Activated T-helper 1 cell treated with anti-CD3 and anti-CD28 coated beads, Interleukin-12 subunit alpha, Interleukin-12 subunit beta, Interleukin-2, Interleukin-4 antibody, amounts not matched to agents 30 ng/mL and 10 ng/mL and 1 ng/mL, durations not matched to agents 14 hours and 24 hours and 36 hours (primary cell): ENCODE results near the gene FAAH. TPM values are rescaled to one million over a fixed set of nuclear protein-coding genes. Genes with fewer than 3 reads are reported as not detected.

ENCODE experiments used
- DNase-seq: peaks from one replicate; pipeline ENCODE4 v3.0.0; 2021; ENCODE audit warnings: low spot score
- H3K27ac Mint-ChIP-seq: one replicate; pipeline ENCODE4 v1.8.0; 2021; ENCODE audit warnings: mild to moderate bottlenecking, mixed read lengths
- H3K27me3 Mint-ChIP-seq: one replicate; pipeline ENCODE4 v1.8.0; 2022; ENCODE audit warnings: mild to moderate bottlenecking, moderate library complexity, mixed read lengths; ENCODE audit not compliant: insufficient read depth
- H3K36me3 Mint-ChIP-seq: one replicate; pipeline ENCODE4 v1.8.0; 2021; ENCODE audit warnings: low read depth, mixed read lengths
- H3K4me1 Mint-ChIP-seq: one replicate; pipeline ENCODE4 v1.8.0; 2021; ENCODE audit warnings: low read depth, mixed read lengths
- H3K4me3 Mint-ChIP-seq: one replicate; pipeline ENCODE4 v1.8.0; 2021; ENCODE audit warnings: mild to moderate bottlenecking, moderate library complexity, mixed read lengths
- H3K9me3 Mint-ChIP-seq: one replicate; pipeline ENCODE4 v1.8.0; 2021; ENCODE audit warnings: mixed read lengths
- intact Hi-C: fragments of 100-400 bp; cut with micrococcal nuclease; formaldehyde crosslinking; loops from one replicate; pipeline ENCODE4 v1.15.1; 2024
- total RNA-seq: library from RNA; stranded (reverse); gene quantifications from 2 replicates; pipeline ENCODE4 v1.2.3, GENCODE V29; 2022

Gene FAAH
- total RNA-seq, 1 donor from 2014 or later, result 5.0 TPM

DNA sequence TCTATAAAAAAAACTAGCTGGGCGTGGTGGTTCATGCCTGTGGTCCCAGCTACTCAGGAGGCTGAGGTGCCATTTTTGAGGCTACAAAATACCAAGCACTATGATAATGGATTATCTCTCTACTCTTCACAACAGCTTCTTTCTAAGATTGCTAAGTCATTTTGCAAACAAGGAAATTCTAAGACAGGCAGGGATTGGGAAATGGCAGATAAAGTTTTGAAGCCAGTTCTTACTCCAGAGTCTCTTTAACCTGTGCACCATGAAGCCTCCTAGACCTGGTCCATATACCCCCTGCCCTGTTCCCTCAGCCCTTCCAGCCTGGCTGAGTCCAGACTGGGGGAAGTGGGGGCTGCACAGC lies 56.0 kb downstream of the FAAH start:
- H3K36me3 Mint-ChIP-seq, result peaks cover 2% of the 10 kb centered on the region
- peaks cover 62% of the 10 kb centered on the region for H3K27me3 Mint-ChIP-seq
- intact Hi-C loops, result no loop called here
- no peaks in the 10 kb centered on the region for H3K9me3 Mint-ChIP-seq
- H3K4me3 Mint-ChIP-seq, result no peak overlapping the region
- no peak for DNase-seq
- no peak overlapping the region for H3K27ac Mint-ChIP-seq
- peaks cover 5% of the 10 kb centered on the region for H3K4me1 Mint-ChIP-seq

DNA sequence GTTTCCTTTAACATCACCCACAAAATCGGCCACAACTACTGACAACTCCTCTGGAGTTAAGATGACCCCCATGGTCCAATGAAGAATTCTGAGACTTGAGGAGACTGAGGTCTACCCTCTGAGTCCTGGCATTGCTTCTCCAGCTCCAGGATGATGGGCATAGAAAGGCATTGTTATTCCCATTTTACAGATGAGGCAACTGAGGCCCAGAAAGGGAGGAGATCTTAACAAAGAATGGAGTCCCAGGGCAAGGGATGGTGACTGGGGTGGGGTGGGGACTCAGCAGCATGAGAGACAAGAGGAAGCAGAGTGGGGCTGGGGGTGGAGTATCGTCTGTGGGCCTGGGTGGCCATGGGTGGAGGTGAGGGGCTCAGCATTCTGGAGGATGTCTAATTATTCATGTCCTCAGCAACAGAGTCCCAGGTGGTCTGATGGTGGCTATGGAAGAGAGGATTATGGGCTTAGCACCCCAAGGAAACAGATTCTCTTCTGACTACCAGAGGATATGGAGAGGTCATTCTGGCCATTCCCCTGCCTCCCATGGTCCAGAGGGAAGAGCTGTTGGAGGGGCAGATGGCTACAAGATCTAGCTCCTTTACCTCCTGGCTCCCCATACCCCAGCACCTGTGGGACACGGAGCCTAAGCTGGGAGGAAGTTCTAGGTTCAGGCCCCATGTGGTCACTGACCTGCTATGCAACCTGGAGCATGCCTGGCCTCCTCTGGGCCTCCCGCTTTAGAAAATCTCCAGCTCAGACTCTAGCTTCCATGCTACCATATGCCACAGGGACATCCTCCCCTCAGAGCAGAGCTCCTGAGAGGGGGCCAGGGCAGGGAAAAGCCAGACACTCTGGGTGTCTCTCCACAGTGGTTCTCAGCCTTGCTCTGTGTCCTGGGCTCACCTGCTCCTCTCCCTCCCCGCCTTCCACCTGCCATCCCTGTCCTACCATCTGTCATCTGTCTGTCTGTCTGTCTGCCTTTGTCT lies 58.1 kb downstream of the FAAH start:
- Mint-ChIP-seq H3K4me3 (no peak overlapping the region), H3K27ac (no peak overlapping the region), H3K4me1 (no peaks in the 10 kb centered on the region), H3K36me3 (no peaks in the 10 kb centered on the region), H3K27me3 (peaks cover 45% of the 10 kb centered on the region), H3K9me3 (no peaks in the 10 kb centered on the region)
- DNase-seq, result no peak
- intact Hi-C loops, result no loop called here

DNA sequence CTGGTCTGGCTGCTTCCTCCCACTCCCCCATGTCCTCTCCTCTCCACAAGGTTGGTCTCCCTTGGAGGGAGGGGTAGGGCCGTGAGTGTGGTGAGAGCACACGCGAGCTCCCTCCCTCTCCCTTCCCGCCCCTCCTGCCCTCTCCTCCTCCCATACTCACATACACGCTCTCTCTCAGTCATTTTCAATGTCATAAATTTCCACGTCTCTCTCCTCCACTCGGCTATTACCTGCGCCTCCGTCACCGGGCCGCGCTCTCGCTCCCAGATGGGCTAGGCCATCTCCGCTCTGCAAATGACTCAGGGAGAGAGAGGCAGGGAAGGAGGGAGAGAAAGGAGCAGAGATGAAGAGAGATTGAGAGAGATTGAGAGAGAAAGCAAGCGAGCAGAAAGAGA lies 58.8 kb downstream of the FAAH start:
- H3K27ac Mint-ChIP-seq, result no peak overlapping the region
- H3K36me3 Mint-ChIP-seq, result no peaks in the 10 kb centered on the region
- intact Hi-C loops, result no loop called here
- no peak overlapping the region for H3K4me3 Mint-ChIP-seq
- no peaks in the 10 kb centered on the region for H3K9me3 Mint-ChIP-seq
- no peaks in the 10 kb centered on the region for H3K4me1 Mint-ChIP-seq
- no peak for DNase-seq
- H3K27me3 Mint-ChIP-seq, result peaks cover 39% of the 10 kb centered on the region

DNA sequence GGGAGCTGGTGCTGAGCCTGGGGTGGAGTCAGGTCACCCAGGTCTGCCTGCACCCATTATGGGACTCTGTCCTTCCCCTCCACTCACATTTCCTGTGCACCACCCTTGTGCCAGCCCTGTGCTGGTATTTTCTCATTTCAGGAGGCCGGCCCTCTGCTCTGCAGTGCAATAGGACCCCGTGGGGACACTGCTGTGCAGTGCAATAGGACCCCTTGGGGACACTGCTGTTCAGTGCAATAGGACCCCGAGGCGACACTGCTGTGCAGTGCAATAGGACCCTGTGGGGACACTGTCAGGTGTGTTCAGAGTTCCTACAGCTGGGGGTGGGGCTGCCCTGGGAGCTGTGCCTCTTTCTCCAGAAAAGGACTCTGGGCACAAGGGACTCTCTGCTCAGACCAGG lies 59.3 kb downstream of the FAAH start:
- Mint-ChIP-seq H3K4me3 (no peak overlapping the region), H3K4me1 (no peaks in the 10 kb centered on the region), H3K27me3 (peaks cover 36% of the 10 kb centered on the region), H3K36me3 (no peaks in the 10 kb centered on the region), H3K27ac (no peak overlapping the region), H3K9me3 (no peaks in the 10 kb centered on the region)
- no peak for DNase-seq
- intact Hi-C loops, result no loop called here

DNA sequence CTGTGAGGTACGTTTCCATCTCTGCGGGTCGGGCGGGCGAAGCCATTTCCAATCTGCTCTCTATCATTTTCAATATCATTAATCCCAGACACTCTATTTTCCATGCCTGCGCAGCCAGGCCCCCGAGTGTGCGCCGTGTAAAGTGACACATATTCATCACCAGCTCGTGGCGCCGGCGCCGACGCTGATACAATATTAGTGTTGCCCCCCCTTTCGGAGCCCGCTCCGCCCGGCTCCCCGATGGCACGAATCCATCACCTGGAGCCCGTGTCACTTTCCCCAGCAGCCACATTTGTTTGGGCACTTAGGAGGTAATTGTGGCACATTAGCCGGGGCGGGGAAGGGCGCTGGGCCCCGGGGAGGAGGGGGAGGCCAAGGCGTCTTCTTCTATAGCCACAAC lies 61.8 kb downstream of the FAAH start:
- H3K4me3 Mint-ChIP-seq, result no peak overlapping the region

DNA sequence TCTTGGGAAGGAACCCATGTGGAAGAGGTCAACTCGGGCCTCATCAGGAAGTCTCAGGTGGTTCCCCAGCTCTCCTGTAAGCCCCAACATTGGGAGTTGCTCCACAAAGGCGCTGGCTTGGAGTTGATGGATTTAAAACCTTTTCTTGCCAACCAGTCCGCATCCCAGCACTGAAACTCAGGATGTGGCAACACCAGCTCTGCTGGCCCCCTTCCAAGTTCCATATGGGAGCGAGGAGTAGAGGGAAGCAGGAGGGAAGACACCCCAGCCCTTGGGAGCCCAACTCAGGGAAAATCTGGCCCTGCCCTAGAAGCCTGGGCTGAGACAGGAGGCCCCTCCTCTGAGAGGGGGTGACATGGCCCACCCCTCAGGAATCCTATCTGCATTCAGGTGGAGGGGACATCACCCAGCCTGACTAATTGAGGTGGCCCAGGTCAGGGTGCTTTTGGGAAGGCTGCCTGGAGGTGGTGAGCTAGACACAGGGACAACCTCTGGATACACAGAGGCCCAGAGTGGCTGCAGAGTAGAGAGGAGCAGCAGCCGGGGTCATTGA lies 62.4 kb downstream of the FAAH start:
- Mint-ChIP-seq H3K4me3 (no peak overlapping the region), H3K4me1 (no peaks in the 10 kb centered on the region), H3K9me3 (no peaks in the 10 kb centered on the region), H3K27ac (no peak overlapping the region), H3K36me3 (no peaks in the 10 kb centered on the region), H3K27me3 (peaks cover 32% of the 10 kb centered on the region)
- DNase-seq, result no peak
- intact Hi-C loops, result no loop called here

More for the DNA sequence above, 61.8 kb downstream of the FAAH start:
- no peaks in the 10 kb centered on the region for H3K4me1 Mint-ChIP-seq
- no peak overlapping the region for H3K27ac Mint-ChIP-seq
- H3K27me3 Mint-ChIP-seq, result peaks cover 34% of the 10 kb centered on the region
- H3K9me3 Mint-ChIP-seq, result no peaks in the 10 kb centered on the region
- no peak for DNase-seq
- intact Hi-C loops, result no loop called here
- H3K36me3 Mint-ChIP-seq, result no peaks in the 10 kb centered on the region

DNA sequence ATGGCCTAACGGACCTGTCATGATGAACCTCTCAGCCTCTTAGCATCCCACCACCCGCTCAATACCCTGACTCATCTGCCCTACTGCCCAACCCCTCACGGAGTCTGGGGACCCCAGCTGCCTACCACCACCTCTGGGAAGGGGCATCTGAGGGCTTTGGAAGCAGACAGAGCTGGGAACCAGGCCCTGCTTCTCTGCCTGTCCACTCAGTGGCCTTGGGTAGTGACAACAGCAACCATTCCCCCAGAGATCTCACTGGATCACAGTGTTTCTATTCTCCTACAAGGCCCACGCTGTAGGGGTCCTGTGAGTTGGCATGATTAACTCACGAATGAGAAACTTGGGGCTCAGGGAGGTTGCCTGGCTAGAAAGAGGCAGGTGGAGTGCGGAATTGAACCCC lies 63.1 kb downstream of the FAAH start:
- no peak overlapping the region for H3K27ac Mint-ChIP-seq
- peaks cover 31% of the 10 kb centered on the region for H3K27me3 Mint-ChIP-seq
- DNase-seq, result no peak
- no peaks in the 10 kb centered on the region for H3K36me3 Mint-ChIP-seq
- no peaks in the 10 kb centered on the region for H3K4me1 Mint-ChIP-seq
- no peak overlapping the region for H3K4me3 Mint-ChIP-seq
- intact Hi-C loops, result no loop called here
- H3K9me3 Mint-ChIP-seq, result no peaks in the 10 kb centered on the region

DNA sequence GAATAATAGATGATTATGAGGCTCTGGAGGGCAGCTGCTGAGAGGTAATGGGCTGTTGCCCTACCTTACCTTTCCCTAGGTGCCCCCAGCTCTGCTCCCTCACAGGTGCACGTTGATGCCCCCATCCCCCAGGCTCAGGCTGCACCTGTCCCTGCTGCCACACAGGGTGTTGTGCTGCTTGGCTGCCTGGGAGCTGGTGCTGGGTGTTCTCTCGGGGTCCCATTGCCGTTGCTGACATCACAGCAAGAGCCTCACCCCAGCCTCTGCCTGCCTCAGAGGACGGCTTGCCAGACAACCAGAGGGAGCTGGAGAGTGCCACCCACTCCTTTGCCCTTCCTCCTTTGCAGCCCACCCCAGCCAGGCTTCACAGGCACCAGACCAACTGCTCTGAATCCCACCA lies 64.1 kb downstream of the FAAH start:
- DNase-seq, result no peak
- no peaks in the 10 kb centered on the region for H3K9me3 Mint-ChIP-seq
- intact Hi-C loops, result no loop called here

DNA sequence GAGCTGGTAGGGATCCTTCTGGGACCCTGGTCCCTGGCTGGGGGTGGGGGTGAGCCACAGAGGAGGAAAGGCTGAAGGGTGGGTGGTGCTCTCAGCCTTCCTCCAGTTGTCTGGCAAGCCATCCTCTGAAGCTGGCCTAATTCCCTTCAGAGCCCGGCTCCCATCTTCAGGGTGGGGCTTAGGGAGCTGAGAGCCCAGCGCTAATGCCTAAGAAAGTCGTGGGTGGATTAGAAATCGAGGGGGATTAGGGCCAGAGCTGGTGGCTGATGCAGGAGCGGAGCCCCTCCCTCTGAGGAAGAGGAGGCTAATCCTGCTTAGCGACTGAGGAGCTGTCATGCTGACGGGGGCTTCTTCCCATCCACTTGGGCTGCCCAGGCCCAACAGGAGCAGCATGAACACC lies 64.7 kb downstream of the FAAH start:
- intact Hi-C loops, result no loop called here
- H3K27me3 Mint-ChIP-seq, result peaks cover 33% of the 10 kb centered on the region
- H3K4me3 Mint-ChIP-seq, result no peak overlapping the region
- H3K36me3 Mint-ChIP-seq, result no peaks in the 10 kb centered on the region
- H3K9me3 Mint-ChIP-seq, result no peaks in the 10 kb centered on the region
- DNase-seq, result no peak
- no peaks in the 10 kb centered on the region for H3K4me1 Mint-ChIP-seq
- H3K27ac Mint-ChIP-seq, result no peak overlapping the region

More for the DNA sequence above, 64.1 kb downstream of the FAAH start:
- Mint-ChIP-seq H3K4me1 (no peaks in the 10 kb centered on the region), H3K27ac (no peak overlapping the region), H3K27me3 (peaks cover 32% of the 10 kb centered on the region), H3K4me3 (no peak overlapping the region), H3K36me3 (no peaks in the 10 kb centered on the region)

DNA sequence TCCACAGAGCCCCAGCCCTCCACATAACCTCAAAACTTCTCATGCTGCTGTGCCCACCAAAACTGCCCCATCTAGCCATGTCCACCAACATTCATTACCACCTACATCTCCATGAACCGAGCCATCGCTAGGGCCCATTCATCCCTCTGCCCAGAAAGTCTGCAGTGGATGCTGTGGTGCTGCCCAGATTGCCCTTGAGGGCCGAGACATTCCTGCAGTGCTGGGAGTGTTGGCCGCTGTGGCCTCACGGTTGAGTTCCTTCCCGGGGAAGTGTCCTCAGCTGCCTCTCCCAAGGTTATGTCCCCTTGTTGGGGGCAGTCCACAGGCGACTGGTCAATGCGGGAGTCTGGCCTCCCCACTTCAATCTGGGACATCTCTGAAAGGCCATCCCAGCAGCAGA lies 65.2 kb downstream of the FAAH start:
- Mint-ChIP-seq H3K27ac (no peak overlapping the region), H3K4me1 (no peaks in the 10 kb centered on the region), H3K4me3 (no peak overlapping the region), H3K36me3 (no peaks in the 10 kb centered on the region), H3K9me3 (no peaks in the 10 kb centered on the region), H3K27me3 (peaks cover 32% of the 10 kb centered on the region)
- DNase-seq, result no peak
- intact Hi-C loops, result no loop called here

DNA sequence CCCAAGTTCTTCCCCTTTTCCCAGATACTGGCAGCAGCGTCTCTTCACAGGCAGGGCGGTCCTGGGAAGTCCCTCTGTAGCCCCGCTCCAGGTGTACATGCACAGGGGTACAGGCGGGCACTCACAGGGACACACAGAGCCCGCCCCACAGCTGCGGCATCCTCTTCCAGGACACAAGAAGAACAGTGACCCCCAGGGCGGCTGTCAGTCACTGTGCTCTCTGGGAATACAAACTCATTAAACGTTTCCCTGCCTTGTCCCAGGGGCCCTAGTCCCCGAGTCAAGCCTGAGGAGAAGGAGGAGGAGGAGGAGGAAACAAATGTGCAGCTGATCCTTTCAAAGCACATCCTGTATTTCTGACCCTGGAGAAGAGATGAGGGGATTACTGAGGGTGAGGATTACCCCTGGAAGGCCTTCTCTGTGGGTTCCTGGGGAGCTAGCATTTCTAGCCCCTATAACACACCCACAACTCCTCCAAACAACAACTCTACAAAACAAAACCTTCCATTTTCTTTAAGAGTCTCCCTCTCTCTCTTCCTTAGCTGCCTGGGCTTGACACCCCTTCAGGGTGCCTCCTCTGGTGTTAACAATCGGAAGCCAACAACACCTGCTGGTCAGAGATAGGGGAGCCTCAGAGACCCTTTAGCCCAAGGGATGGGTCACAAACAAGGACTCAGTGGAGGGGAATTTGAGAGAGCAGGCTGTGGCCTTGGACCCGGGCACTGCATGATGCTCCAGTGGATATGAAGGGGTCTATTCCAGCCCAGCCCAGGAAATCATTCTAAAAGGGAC lies 67.1 kb downstream of the FAAH start:
- Mint-ChIP-seq H3K27ac (no peak overlapping the region), H3K4me1 (no peaks in the 10 kb centered on the region), H3K27me3 (peaks cover 43% of the 10 kb centered on the region), H3K36me3 (no peaks in the 10 kb centered on the region), H3K4me3 (no peak overlapping the region), H3K9me3 (no peaks in the 10 kb centered on the region)
- intact Hi-C loops, result no loop called here
- DNase-seq, result no peak

DNA sequence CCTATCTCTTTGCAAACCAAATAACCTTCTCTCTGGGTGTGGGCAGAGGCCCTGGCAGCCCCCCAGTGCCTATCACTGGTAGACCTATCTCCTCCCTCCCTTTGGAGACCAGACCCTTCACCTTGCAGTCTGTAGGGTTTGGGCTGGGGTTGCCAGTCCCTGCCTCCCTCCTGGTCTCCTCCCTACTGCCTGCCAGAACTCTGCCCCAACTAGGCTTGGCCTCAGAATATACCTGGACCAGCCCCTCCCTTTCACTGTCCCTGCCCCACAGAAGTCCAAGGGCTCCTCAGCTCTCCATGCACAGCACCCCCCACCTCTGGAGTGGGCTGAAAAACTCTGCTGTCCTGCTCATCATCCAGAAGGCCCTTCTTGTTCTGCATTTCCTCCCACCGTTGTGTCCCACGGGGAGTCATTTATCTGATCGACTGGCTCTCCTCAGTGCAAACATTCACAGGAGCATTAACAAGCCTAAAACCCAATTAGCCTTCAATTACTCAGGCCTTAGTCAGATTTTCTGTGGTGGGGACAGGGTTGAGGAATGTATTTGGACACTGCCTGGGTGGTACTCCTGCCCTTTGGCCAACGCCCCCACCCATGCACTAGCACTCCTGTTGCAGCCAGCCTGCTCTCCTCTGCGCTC lies 67.8 kb downstream of the FAAH start:
- no peaks in the 10 kb centered on the region for H3K9me3 Mint-ChIP-seq
- H3K4me3 Mint-ChIP-seq, result no peak overlapping the region
- H3K36me3 Mint-ChIP-seq, result no peaks in the 10 kb centered on the region
- DNase-seq, result no peak
- peaks cover 2% of the 10 kb centered on the region for H3K4me1 Mint-ChIP-seq
- peaks cover 46% of the 10 kb centered on the region for H3K27me3 Mint-ChIP-seq
- intact Hi-C loops, result no loop called here
- H3K27ac Mint-ChIP-seq, result no peak overlapping the region
